ENCODE measurements around the gene NDUFA7. TPM values are rescaled to one million over a fixed set of nuclear protein-coding genes. Genes with fewer than 3 reads are reported as not detected.

NDUFA7 gene
- total and polyA plus RNA-seq, 2 of the 13 experiments (the other 11 are each of a cell fraction or from before 2014, with no cell fraction given): 64.5 to 71.5 TPM

GRCh38 chr19:8334458-8335342 lies 13.5 kb upstream of the NDUFA7 start:
- Histone ChIP-seq H3K4me1 (ENCODE audit: insufficient read depth, low read length) (peaks cover 47% of the 10 kb centered on the region), H3K27ac (ENCODE audit: extremely low read length, insufficient read depth, low read length) (no peak overlapping the region), H2AFZ (ENCODE audit: low read length) (no peak overlapping the region), H3K27me3 (ENCODE audit: control insufficient read depth in 1 of 2, insufficient read depth in 2 of 2, low read length in 2 of 2) (peaks cover 10 to 52% of the 10 kb centered on the region in 2 experiments), H3K9me3 (ENCODE audit: low read length) (no peaks in the 10 kb centered on the region), H4K20me1 (ENCODE audit: insufficient read depth, low read length) (no peaks in the 10 kb centered on the region), H3K4me3 (replicated peaks in 1 of 3; ENCODE audit: insufficient read depth in 1 of 3, low read depth in 2 of 3, low read length in 3 of 3) (peak overlapping the region; percentile 26 to 65 (median 43); a peak in 4 of 6 replicates), H3K4me2 (ENCODE audit: low read depth, low read length) (peak overlapping the region; percentile 58), H3K36me3 (replicated peaks in 1 of 2; ENCODE audit: control insufficient read depth in 1 of 2, insufficient read depth in 2 of 2, low read length in 2 of 2) (no peaks in the 10 kb centered on the region), H3K9ac (ENCODE audit: insufficient read depth, low read depth, low read length) (no peak overlapping the region), H3K79me2 (ENCODE audit: insufficient read depth, low read length) (no peaks in the 10 kb centered on the region)
- in situ Hi-C loops (cut with HindIII; ENCODE audit: extremely low pct_ligation_motif_present, low pct_unique_long_range_greater_than_20kb) (no loop called here), intact Hi-C loops (cut with micrococcal nuclease; ENCODE audit: unreplicated experiment) (no loop called here)
- CTCF ChIA-PET (ENCODE audit: low intra/inter-chr PET ratio, low total read pairs): no interaction called here
- BruUV-seq (replicated peaks): no TSS peak
- WGBS (ENCODE audit: low lambda C conversion rate): no CpG with 5 or more reads among the region's 117 CpGs
- DNase-seq (ENCODE audit: low spot score): peak; percentile 27
- POLR2A ChIA-PET: interaction anchor here (0.6 to 2.1 kb wide), 5 partner anchors 10 to 89 kb away, joined by 3 to 16 read pairs (median 3); partner anchors contain the start of genes NDUFA7 and RPS28
- peak; percentile 56 for ATAC-seq
- no peak for FAIRE-seq
- no peak for TF ChIP-seq ZNF557 (CRISPR knock-in tag; IDR thresholded peaks at IDR 0.05)
- TF ChIP-seq ZNF776 (CRISPR knock-in tag; IDR thresholded peaks at IDR 0.05): peak; percentile 16; the same call in 1 of the 2 replicates
- TF ChIP-seq BHLHE40 (IDR thresholded peaks at IDR 0.05; ENCODE audit: low read length): no peak
- TF ChIP-seq HOXA3 (CRISPR knock-in tag; IDR thresholded peaks at IDR 0.05): no peak
- TF ChIP-seq TCF12 (IDR thresholded peaks at IDR 0.05): no peak
- no peak for TF ChIP-seq TCF12 (CRISPR knock-in tag; IDR thresholded peaks at IDR 0.05)
- TF ChIP-seq NFE2L2 (IDR thresholded peaks at IDR 0.05; ENCODE audit: low read length): no peak
- TF ChIP-seq NFIB (CRISPR knock-in tag; IDR thresholded peaks at IDR 0.05; ENCODE audit: borderline replicate concordance): no peak
- TF ChIP-seq MYC (CRISPR knock-in tag; IDR thresholded peaks at IDR 0.05; ENCODE audit: borderline replicate concordance): no peak
- no peak for TF ChIP-seq NKX3-1 (CRISPR knock-in tag; IDR thresholded peaks at IDR 0.05)
- TF ChIP-seq SRSF1 (optimal IDR thresholded peaks at IDR 0.05; ENCODE audit: low read depth, low read length): no peak
- no peak for TF ChIP-seq ZMYM4 (CRISPR knock-in tag; IDR thresholded peaks at IDR 0.05)
- peak; percentile 83 for TF ChIP-seq RNF2 (conservative IDR thresholded peaks at IDR 0.05; ENCODE audit: low read depth)
- no peak for TF ChIP-seq ARNTL (CRISPR knock-in tag; IDR thresholded peaks at IDR 0.05)
- TF ChIP-seq TFDP1 (CRISPR knock-in tag; IDR thresholded peaks at IDR 0.05; ENCODE audit: borderline replicate concordance): peak; percentile 31; the same call in 1 of the 2 replicates
- TF ChIP-seq ZSCAN9 (CRISPR knock-in tag; IDR thresholded peaks at IDR 0.05; ENCODE audit: borderline replicate concordance): no peak
- no peak for TF ChIP-seq NFYC (CRISPR knock-in tag; IDR thresholded peaks at IDR 0.05)
- TF ChIP-seq ZNF160 (CRISPR knock-in tag; IDR thresholded peaks at IDR 0.05): no peak
- no peak for TF ChIP-seq ZNF331 (CRISPR knock-in tag; IDR thresholded peaks at IDR 0.05)
- TF ChIP-seq UBTF (CRISPR knock-in tag; IDR thresholded peaks at IDR 0.05): peak; percentile 29; the same call in 1 of the 2 replicates
- TF ChIP-seq HIVEP1 (CRISPR knock-in tag; IDR thresholded peaks at IDR 0.05): no peak
- no peak; the same call in 1 of the 2 replicates for TF ChIP-seq MAX (IDR thresholded peaks at IDR 0.05)
- 0 out of 2 replicates have a peak, but pooled peaks have one; percentile 5 for TF ChIP-seq ZFY (CRISPR knock-in tag; IDR thresholded peaks at IDR 0.05)
- no peak for TF ChIP-seq GABPB1 (CRISPR knock-in tag; IDR thresholded peaks at IDR 0.05)

Measured in HepG2 (cell line).